ENCODE data around the gene SCAANT1. TPM values are rescaled to one million over a fixed set of nuclear protein-coding genes. Genes with fewer than 3 reads are reported as not detected.

Gene SCAANT1
- total RNA-seq, 2 experiments from 2014 or later: not detected

DNA sequence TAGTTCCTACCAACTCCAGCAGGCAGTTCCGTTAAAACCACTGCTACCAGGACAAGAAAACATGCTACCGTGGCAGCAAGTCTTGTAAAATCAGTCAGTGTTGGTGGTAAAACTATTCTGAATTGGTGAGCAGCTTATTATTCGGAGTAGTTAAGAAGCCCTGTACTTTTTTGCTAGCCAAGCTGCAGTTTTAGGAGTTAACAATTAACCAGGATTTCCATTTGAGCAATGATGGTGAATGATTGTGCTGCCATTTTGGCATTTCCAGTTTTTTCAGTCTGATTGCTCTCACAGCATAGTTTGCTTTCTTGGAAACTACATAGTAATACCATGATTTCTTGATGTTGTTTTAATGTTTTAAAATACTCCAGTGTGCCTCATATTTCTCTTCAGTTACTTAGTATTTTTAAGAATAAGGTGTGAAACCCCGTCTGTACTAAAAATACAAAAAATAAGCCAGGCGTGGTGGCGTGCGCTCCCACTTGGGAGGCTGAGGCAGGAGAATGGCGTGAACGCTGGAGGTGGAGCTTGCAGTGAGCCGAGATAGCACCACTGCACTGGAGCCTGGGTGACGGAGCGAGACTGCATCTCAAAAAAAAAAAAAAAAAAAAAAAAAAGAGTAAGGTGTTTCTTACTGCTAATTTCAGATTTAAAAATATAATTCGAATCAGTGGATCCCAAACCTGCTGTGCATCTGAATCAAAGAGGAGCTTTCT, 43.8 kb upstream of the SCAANT1 start:
- CTCF ChIA-PET (ENCODE audit: unreplicated experiment): no interaction called here
- Histone ChIP-seq H3K79me2 (ENCODE audit: insufficient read depth, low read depth, low read length) (peaks cover 4% of the 10 kb centered on the region; the same call in 1 of the 2 replicates), H3K27ac (ENCODE audit: low read depth, low read length, poor library complexity, severe bottlenecking) (no peak overlapping the region), H3K4me3 (ENCODE audit: low read depth, low read length, poor library complexity, severe bottlenecking) (no peak overlapping the region), H3K36me3 (ENCODE audit: insufficient read depth, low read length) (peaks cover 48% of the 10 kb centered on the region; the same call in 1 of the 2 replicates), H3K9me2 (ENCODE audit: insufficient read depth, low read length) (no peaks in the 10 kb centered on the region), H3K4me2 (ENCODE audit: low read length) (no peak overlapping the region), H3K9me3 (ENCODE audit: low read length) (no peaks in the 10 kb centered on the region), H4K20me1 (ENCODE audit: insufficient read depth, low read length) (peaks cover 30% of the 10 kb centered on the region), H2AFZ (ENCODE audit: low read length) (no peak overlapping the region), H3K4me1 (ENCODE audit: insufficient read depth, low read length, poor library complexity, severe bottlenecking) (peaks cover 17% of the 10 kb centered on the region)
- POLR2A ChIA-PET: interaction anchor here (0.6 to 0.7 kb wide), 4 partner anchors 21 to 93 kb away, joined by 3 to 9 read pairs (median 6); partner anchors contain the start of genes ATXN7 and THOC7
- intact Hi-C loops (cut with micrococcal nuclease; ENCODE audit: unreplicated experiment): no loop called here
- no TSS peak for BruUV-seq (replicated peaks)
- TF ChIP-seq EZH2phosphoT487 (IDR thresholded peaks at IDR 0.05; ENCODE audit: borderline replicate concordance, low read depth, low read length): no peak
- TF ChIP-seq, protein P1, sequence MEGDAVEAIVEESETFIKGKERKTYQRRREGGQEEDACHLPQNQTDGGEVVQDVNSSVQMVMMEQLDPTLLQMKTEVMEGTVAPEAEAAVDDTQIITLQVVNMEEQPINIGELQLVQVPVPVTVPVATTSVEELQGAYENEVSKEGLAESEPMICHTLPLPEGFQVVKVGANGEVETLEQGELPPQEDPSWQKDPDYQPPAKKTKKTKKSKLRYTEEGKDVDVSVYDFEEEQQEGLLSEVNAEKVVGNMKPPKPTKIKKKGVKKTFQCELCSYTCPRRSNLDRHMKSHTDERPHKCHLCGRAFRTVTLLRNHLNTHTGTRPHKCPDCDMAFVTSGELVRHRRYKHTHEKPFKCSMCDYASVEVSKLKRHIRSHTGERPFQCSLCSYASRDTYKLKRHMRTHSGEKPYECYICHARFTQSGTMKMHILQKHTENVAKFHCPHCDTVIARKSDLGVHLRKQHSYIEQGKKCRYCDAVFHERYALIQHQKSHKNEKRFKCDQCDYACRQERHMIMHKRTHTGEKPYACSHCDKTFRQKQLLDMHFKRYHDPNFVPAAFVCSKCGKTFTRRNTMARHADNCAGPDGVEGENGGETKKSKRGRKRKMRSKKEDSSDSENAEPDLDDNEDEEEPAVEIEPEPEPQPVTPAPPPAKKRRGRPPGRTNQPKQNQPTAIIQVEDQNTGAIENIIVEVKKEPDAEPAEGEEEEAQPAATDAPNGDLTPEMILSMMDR (conservative IDR thresholded peaks at IDR 0.05; ENCODE audit: low read length): no peak
- no peak for DNase-seq (ENCODE audit: low spot score)

DNA sequence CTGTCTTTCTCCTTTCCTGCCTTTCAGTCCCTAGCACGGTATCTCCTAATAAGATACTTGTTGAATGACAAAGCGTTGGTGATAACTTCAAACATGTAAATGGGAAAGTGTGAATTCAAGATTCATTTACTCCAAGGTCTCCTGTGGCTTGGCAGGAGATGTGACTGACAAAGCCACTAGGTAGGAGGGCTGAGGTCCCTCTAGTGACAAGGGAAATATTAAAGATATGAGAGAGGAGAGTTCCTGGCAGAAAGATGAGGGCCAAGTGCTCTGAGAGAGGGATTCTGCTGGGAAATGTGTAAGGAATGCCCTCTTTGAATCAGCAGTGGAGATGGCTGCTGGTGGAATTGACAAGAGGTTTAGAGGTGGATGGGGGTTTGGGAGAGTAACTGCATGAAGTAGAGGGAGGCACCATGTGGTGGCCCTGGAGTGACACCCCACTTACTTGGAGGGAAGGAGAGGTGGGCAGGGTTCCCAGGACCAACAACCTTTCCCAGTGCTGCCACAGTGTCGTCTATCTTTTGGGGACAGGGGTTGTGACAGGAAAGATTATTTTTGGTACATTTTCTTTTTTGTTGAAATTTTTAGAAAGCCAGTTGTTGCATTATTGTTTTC, 43.0 kb upstream of the SCAANT1 start:
- TF ChIP-seq, protein P1 (conservative IDR thresholded peaks at IDR 0.05; ENCODE audit: low read length): no peak
- no peak for TF ChIP-seq EZH2phosphoT487 (IDR thresholded peaks at IDR 0.05; ENCODE audit: borderline replicate concordance, low read depth, low read length)
- Histone ChIP-seq H2AFZ (ENCODE audit: low read length) (no peak overlapping the region), H4K20me1 (ENCODE audit: insufficient read depth, low read length) (peaks cover 30% of the 10 kb centered on the region), H3K79me2 (ENCODE audit: insufficient read depth, low read depth, low read length) (0 out of 2 replicates have a peak, but pooled peaks cover 4% of the 10 kb centered on the region), H3K9me2 (ENCODE audit: insufficient read depth, low read length) (no peaks in the 10 kb centered on the region), H3K9me3 (ENCODE audit: low read length) (no peaks in the 10 kb centered on the region), H3K27ac (ENCODE audit: low read depth, low read length, poor library complexity, severe bottlenecking) (no peak overlapping the region), H3K4me3 (ENCODE audit: low read depth, low read length, poor library complexity, severe bottlenecking) (no peak overlapping the region), H3K4me1 (ENCODE audit: insufficient read depth, low read length, poor library complexity, severe bottlenecking) (peaks cover 17% of the 10 kb centered on the region), H3K4me2 (ENCODE audit: low read length) (no peak overlapping the region), H3K36me3 (ENCODE audit: insufficient read depth, low read length) (peaks cover 54% of the 10 kb centered on the region; the same call in 1 of the 2 replicates)
- no TSS peak for BruUV-seq (replicated peaks)
- CTCF ChIA-PET (ENCODE audit: unreplicated experiment): no interaction called here
- DNase-seq (ENCODE audit: low spot score): no peak
- POLR2A ChIA-PET: interaction anchor here (0.7 kb wide), 1 partner anchor 265 kb away, joined by 5 read pairs; no protein-coding TSS in a partner anchor
- intact Hi-C loops (cut with micrococcal nuclease; ENCODE audit: unreplicated experiment): no loop called here

Measured in OCI-LY7 (cell line).